NCI-H2107 treated with DMSO at 0.1 percent for 48 hours (cell line): Measurements from ENCODE around the gene KCTD21.

Experiments used
- DNase-seq: peaks from one replicate; lab custom pipeline; 2025; ENCODE audit not compliant: unreplicated experiment; lab: John Stamatoyannopoulos, UW

KCTD21 gene

GRCh38 chr11:78219493-78220217, 31.2 kb upstream of the KCTD21 start:
- no peak for DNase-seq

DNA sequence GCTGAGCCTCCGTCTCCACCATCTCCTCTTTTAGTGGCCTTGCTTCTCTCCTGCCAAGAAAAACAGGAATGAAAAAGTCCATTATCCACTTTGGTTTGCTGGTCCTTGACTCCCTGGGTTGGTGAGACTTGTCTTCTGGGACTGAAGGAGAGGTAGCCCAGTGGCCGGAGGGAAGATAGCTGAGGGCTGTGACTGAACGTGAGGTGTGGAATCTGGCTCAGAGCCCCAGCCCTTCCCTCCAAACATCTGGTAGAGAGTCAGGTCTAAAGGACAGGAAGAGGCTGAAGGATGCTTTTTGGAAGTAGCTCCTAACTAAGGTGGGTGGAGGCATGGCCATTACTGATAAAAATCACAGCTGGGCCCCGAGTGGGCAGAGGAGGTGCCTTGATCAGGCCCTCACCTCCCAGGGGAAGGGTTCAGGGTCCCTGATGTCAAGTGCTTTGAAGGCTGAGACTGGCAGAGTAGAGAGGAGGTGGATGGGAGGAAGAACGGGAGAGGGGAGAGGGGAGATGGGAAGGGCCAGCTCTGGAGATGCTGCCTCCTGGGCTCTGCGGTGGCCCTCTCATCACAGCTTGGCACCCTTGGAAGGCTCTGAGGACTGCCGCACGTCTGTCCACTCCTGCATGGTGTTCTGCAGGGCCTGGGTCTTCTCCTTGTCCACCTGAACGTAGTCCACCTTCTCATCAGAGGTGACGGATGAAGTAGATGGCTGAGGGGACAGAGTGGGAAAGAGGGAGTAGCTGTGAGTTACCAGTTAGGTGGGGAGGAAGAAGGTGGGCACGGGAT, 30.5 kb upstream of the KCTD21 start:
- DNase-seq, result no peak

DNA sequence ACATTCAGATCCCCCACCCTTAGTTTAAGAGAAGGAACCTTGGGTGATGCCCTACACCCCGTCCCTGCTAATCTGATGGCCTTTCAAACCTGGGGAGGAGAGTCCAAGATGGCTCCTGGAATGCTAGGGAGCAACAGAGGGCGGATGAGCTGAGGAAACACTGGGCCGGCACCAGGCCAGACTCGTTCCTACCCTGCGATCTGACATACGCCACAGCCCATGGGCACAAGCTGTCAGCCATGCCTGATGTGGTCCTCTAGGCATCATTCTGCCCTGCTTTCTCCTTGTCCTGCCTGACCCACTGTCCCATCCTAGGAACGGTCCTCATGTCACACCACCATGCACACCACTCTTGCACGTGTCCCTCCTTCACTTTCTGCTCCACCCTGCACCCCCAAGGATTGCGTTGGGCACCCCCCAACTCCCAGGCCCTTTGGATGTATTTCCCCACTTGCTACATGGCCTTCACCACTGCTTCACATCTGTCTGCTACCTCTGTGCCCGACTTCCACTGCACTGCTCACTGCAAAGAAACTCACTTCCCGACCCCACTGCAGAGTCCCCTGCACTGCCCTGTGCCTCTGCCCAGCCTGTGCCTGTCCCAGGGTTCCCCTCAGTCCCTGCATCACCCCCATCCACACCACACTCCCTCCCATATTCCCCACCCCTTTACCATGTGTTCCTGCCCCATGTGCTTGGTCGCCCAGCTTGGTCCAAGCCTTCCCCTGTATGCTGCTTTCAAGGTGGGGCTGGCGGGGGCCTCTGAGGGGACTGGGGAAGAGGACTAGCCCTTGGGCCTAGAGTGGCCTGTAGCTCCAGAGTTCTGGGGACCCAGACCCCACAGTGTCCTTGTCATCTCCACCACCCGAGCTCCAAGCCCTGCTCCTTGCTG, 29.5 kb upstream of the KCTD21 start:
- DNase-seq, result no peak

- DNase-seq, result no peak
Observed at GRCh38 chr11:78216571-78217287, 28.3 kb upstream of the KCTD21 start.

DNA sequence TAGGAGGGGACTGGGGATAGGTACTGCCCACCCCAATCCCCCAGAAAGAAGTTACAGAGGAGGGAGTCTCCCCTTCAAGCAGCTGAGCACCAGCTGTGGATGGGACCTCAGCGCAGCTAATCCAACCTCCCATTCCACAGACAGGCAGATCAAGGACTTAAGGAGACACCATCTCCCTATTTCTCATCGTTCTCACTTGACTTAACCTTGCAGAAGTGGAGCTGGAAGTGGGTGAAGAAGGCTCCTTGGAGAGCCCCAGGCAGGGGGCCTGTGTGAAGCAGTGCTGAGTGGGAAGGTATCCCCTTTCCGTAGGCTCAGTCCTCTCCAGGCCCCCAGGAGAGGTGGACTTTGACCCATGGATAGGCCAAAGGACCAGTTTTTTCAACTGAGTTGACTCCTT, 27.6 kb upstream of the KCTD21 start:
- DNase-seq, result no peak

GRCh38 chr11:78214331-78215194, 26.1 kb upstream of the KCTD21 start:
- no peak for DNase-seq

DNA sequence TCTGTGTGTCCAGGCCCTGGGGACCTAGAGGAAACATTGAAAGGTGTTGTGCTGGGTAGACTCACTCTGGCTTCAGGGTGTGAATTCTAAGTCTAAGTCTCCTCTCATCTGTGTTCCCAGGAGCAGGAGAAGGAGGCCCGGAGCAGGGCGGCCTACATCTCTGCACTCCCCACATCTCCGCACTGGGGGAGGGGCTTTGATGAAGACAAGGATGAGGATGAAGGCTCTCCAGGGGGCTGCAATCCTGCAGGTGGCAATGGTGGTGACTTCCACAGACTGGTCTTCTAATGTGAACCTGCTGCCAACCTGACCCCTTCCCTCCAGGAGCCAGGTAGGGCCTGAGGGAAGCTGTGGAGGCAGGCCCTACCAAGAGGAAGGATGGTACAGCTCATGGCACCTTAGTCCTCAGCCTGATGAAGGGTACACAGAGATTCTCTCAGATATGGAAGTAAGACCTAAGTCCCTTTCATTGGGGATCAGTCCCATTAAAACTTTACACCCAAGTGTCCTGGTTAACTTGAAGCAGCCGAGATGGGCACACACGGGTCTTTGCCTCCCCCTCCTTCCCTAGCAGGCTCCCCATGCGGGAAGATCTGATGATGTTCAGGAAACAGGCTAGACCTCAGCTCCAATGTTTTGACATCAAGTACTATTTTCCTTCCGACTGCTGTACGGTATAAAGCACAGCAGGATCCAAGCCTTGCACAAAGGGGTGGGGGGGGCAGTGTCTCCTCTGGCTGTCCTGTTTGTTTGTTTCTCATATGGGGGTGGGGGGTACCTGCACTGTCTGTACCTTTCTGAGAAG, 25.3 kb upstream of the KCTD21 start:
- no peak for DNase-seq

DNA sequence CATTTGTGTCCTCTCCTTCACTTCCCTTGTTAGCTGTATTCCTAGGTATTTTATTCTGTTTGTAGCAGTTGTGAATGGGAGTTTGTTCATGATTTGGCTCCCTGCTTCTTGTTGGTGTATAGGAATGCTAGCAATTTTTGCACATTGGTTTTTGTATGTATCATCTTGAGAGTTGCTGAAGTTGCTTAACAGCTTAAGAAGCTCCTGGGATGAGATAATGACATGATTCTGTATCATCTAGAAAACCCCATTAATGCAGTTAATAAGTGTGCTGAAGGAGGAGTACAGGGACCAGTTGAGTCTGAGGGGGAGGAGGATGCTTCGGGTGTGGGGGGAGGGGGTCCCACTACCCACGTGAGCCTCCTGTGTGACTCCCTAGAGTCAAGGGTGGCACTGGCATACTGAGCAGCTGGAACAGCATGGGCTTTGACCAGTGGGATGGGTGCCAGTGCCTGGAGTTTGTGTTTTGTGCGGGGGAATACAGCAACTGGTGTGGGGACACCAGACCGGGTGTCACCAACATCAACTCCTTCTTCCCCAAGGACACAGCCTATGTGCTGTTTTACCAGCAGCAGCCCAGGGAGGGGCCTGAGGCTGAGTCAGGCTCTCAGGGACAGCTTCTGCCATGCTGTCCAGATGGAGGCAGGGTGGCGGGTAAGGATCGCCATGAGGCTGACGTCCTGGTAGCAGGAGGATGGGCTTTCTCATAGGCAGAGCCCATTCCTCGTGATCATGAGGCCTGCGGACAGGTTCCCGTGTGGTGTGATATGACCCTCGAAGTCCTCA, 24.4 kb upstream of the KCTD21 start:
- DNase-seq, result no peak

DNA sequence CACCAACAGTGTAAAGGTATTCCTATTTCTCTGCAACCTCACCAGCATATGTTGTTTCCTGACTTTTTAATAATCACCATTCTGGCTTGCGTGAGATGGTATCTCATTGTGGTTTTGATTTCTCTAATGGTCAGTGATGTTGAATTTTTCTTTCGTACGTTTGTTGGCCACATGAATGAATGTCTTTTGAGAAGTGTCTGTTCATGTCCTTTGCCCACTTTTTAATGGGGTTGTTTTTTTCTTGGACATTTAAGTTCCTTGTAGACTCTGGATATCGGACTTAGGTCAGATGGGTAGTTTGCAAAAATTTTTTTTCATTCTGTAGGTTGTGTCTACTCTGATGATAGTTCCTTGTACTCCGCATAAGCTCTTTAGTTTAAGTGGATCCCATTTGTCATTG, 23.1 kb upstream of the KCTD21 start:
- DNase-seq, result no peak

- no peak for DNase-seq
Observed at GRCh38 chr11:78210000-78210608, 21.7 kb upstream of the KCTD21 start.

GRCh38 chr11:78209478-78209877, 21.1 kb upstream of the KCTD21 start:
- no peak for DNase-seq

GRCh38 chr11:78208257-78209165, 20.1 kb upstream of the KCTD21 start:
- DNase-seq, result no peak

DNA sequence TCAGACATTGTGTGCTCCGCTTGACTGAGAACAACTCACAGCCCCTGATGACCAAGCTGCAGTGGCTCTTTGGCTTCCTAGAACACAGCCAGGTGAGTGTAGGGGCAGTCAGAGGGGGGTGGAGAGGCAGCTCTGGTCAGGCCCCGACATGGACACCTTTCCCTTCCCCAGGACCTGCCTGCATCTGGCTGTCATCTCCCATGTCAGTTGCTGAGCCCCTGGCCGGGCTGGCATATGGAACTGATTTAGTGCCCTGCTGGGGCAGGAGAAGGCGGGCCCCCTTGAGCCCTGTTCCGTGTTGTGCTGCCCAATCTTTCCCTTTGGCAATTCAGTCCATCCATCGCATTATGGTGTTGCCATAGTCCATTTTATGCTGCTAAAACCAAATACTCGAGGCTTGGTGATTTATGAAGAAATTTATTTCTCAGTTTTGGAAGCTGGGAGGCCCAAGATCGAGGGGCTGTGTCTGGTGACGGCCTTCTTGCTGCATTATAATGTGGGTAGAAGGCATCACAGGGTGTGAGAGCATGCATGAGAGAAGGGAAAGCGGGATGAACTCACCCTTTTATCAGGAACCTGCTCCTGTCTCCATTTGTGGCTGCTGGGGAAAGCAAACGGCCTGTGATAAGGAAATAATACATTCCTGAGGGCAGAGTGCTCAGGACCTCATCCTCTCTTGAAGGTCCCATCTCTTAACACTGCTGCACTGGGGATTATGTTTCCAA, 19.3 kb upstream of the KCTD21 start:
- DNase-seq, result no peak

DNA sequence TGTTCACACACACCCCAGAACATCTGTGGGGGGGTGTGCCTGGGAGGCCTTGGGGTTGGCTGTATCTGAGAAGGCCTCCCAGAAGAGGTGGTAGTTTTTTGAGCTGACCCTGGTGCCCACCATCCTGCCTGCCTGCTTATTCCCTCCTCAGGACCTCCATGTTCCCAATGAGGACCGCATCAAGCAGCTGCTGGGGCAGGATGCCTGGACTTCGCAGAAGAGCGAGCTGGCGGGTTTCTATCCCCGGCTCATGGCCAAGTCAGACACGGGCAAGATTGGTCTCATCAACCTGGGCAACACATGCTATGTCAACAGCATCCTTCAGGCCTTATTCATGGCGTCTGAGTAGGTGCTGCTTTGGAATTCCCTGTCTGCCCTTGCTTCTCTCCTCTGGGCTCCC, 17.3 kb upstream of the KCTD21 start:
- DNase-seq, result no peak

DNA sequence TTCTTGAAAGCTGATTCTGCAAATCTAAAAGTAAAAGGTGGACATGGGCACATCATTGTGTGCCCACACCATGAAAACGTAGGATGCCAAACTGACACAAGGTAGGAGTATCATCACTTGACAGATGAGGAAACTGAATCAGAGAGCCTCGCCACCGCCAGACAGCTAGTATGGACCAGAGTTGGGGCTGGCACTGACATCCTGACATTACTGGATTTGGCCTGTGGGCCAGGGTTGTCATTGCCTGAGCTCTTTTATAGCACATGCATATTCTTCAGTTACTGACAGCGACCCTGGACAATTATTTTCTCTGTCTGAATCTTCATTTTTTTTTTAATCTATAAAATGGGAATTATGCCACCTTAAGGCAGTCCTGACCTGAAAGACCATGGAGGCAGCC, 16.8 kb upstream of the KCTD21 start:
- DNase-seq, result no peak

DNA sequence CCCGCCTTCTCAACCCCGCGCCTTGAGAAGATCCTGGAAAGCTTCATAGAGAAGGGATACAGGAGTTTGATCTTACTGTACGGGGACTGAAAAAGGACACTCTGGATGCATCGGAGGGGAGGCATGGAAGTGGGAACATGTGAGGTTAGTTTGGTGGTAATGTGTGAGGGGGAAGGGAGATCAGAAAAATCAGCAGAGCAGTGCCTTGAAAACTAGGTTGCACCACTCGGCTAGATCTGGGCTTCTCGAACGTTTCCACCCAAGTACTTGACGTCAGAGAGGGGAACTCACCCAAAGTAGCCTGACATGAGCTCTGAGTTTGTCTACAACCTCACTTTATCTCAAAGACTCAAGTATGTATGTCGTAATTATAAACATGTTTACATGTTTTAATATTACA, 14.8 kb upstream of the KCTD21 start:
- no peak for DNase-seq
